Coronary artery (tissue), 2 donors: ENCODE data around the gene PHEX.

Source experiments
- DNase-seq: peaks from one replicate; pipeline ENCODE4 v3.0.0-alpha.2; 2017; ENCODE audit warnings: low spot score
- H3K27ac ChIP-seq, 2 donors: fragments of 200-600 bp; sonication (generic); one replicate each; pipeline ENCODE4 v1.5.1; 2016 to 2019
- H3K4me3 ChIP-seq: fragments of 200-600 bp; sonication (generic); 2 replicates; pipeline ENCODE4 v1.5.1; 2016; ENCODE audit warnings: mild to moderate bottlenecking, moderate library complexity
- CTCF ChIP-seq: fragments of 200-600 bp; sonication (generic); IDR thresholded peaks from one replicate; pipeline ENCODE4 v1.5.1; 2019; ENCODE audit warnings: antibody characterized with exemption

The PHEX gene

GRCh38 chrX:22037911-22038537, 5.9 kb downstream of the PHEX start:
- H3K27ac ChIP-seq: no peak overlapping the region
- no peak for DNase-seq
- no peak overlapping the region for H3K4me3 ChIP-seq

GRCh38 chrX:22039541-22039940, 7.4 kb downstream of the PHEX start:
- no peak for TF ChIP-seq CTCF
- H3K27ac ChIP-seq: no peak overlapping the region
- H3K4me3 ChIP-seq: no peak overlapping the region
- no peak for DNase-seq

More at GRCh38 chrX:22037911-22038537, 5.9 kb downstream of the PHEX start:
- TF ChIP-seq CTCF: no peak

- DNase-seq: no peak
- no peak overlapping the region for H3K27ac ChIP-seq
- no peak for TF ChIP-seq CTCF
- H3K4me3 ChIP-seq: no peak overlapping the region
These were observed 8.1 kb downstream of the PHEX start for GRCh38 chrX:22040184-22040583.

- Histone ChIP-seq H3K4me3 (no peak overlapping the region), H3K27ac (no peak overlapping the region)
- TF ChIP-seq CTCF: no peak
- no peak for DNase-seq
These were observed 9.9 kb downstream of the PHEX start for GRCh38 chrX:22041907-22042530.

GRCh38 chrX:22043872-22044271, 11.7 kb downstream of the PHEX start:
- TF ChIP-seq CTCF: no peak
- no peak overlapping the region for H3K27ac ChIP-seq
- DNase-seq: no peak
- H3K4me3 ChIP-seq: no peak overlapping the region

- no peak overlapping the region for H3K27ac ChIP-seq
- no peak for TF ChIP-seq CTCF
- H3K4me3 ChIP-seq: no peak overlapping the region
- no peak for DNase-seq
These were observed 15.3 kb downstream of the PHEX start for GRCh38 chrX:22047468-22047867.

GRCh38 chrX:22053481-22053880, 21.4 kb downstream of the PHEX start:
- Histone ChIP-seq H3K4me3 (no peak overlapping the region), H3K27ac (no peak overlapping the region)
- TF ChIP-seq CTCF: no peak
- no peak for DNase-seq
